GM21360 (cell line): ENCODE measurements around the gene FAM161B.
"Not testable (repeated sequence)": the region's sequence is repeated elsewhere in the genome, so short reads cannot be mapped to it uniquely, and the experiment has no call there.

Source experiments
- ATAC-seq: cut with Tn5 transposase; IDR thresholded peaks from one replicate; pipeline ENCODE4 v1.9.1; 2021; ENCODE audit warnings: mild to moderate bottlenecking, moderate library complexity; ENCODE audit not compliant: unreplicated experiment

The FAM161B gene, protein sequence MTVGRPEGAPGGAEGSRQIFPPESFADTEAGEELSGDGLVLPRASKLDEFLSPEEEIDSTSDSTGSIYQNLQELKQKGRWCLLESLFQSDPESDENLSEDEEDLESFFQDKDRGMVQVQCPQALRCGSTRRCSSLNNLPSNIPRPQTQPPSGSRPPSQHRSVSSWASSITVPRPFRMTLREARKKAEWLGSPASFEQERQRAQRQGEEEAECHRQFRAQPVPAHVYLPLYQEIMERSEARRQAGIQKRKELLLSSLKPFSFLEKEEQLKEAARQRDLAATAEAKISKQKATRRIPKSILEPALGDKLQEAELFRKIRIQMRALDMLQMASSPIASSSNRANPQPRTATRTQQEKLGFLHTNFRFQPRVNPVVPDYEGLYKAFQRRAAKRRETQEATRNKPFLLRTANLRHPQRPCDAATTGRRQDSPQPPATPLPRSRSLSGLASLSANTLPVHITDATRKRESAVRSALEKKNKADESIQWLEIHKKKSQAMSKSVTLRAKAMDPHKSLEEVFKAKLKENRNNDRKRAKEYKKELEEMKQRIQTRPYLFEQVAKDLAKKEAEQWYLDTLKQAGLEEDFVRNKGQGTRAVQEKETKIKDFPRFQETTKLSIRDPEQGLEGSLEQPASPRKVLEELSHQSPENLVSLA

GRCh38 chr14:73949752-73950734 lies at the start of gene FAM161B, which contains the start of gene COQ6:
FAM161B (minus strand) TSS chr14:73950094; CDS start chr14:73950026, 68 bp downstream.
COQ6 (plus strand) TSS chr14:73950302; CDS start chr14:73950333, 31 bp downstream.
- peak; percentile 87 for ATAC-seq

GRCh38 chr14:73998726-73999125 lies 48.8 kb upstream of the FAM161B start:
- no peak for ATAC-seq

GRCh38 chr14:73997944-73998447 lies 48.1 kb upstream of the FAM161B start:
- no peak for ATAC-seq

- no peak for ATAC-seq
These were observed 47.4 kb upstream of the FAM161B start for GRCh38 chr14:73997108-73997943.

GRCh38 chr14:73996731-73997107 lies 46.8 kb upstream of the FAM161B start:
- no peak for ATAC-seq

- ATAC-seq, result no peak
These were observed 46.1 kb upstream of the FAM161B start for GRCh38 chr14:73995977-73996378.

GRCh38 chr14:73994926-73995325 lies 45.0 kb upstream of the FAM161B start:
- not testable (repeated sequence) for ATAC-seq

DNA sequence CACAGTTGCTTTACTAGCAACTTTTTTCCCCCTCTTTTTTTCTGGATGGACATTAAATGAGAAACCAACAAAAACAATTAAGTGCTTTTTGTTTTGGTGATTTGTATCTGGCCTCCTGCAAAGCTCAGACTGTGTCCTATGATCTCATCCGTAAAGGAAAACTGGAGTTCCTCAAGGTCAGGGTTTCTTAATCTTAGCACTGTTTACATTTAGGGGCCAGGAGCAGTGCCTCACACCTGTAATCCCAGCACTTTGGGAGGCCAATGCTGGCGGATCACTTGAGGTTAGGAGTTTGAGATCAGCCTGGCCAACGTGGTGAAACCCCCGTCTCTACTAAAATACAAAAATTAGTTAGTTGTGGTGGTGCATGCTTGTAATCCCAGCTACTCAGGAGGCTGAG lies 41.2 kb upstream of the FAM161B start:
- no peak for ATAC-seq

GRCh38 chr14:73988656-73989055 lies 38.8 kb upstream of the FAM161B start:
- ATAC-seq, result not testable (repeated sequence)

DNA sequence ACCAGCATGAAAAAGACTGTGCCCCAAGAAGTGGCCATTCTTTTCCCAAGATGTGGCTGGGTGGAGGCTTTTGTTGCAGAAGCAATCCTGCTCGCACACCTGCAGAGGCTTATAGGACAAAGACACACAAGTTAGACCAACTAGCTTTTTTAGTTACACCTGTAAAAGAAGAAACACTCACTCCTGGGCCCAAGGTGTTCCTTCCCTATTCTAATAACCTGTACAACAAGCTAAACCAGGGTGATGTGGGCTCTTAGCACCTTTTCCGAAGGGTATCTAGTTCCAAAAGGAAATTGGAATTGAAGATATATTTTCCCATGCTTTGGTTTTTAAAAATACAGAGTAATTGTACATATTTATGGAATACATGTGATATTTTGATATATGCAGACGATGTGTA lies 38.2 kb upstream of the FAM161B start:
- ATAC-seq, result no peak

- no peak for ATAC-seq
These were observed 28.0 kb upstream of the FAM161B start for GRCh38 chr14:73977896-73978295.

GRCh38 chr14:73976125-73976524 lies 26.2 kb upstream of the FAM161B start:
- no peak for ATAC-seq

GRCh38 chr14:73973497-73973896 lies 23.6 kb upstream of the FAM161B start:
- ATAC-seq, result no peak

DNA sequence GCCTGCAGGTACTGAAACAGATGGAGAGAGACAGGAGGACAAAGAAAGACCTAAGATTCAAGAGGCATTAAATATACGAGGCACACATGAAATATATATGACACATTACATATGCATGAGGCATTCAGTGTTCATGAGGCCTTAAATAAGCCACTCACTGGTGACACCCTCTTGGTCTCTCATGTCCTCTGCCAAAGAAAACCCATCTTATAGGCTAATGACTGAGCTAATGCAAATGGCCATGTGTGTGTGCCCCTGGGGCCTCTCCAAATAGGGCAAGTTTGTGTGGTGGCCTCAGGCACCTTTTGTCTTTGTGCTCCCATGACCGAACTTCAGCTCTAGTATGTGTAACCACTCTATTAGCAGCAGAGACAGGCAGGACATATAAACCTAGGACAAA lies 19.0 kb upstream of the FAM161B start:
- no peak for ATAC-seq

- ATAC-seq, result no peak
These were observed 15.3 kb upstream of the FAM161B start for GRCh38 chr14:73965216-73965615.

GRCh38 chr14:73961192-73961591 lies 11.3 kb upstream of the FAM161B start:
- no peak for ATAC-seq

- ATAC-seq, result no peak
These were observed 8.7 kb upstream of the FAM161B start for GRCh38 chr14:73958591-73958990.

GRCh38 chr14:73955674-73956073 lies 5.8 kb upstream of the FAM161B start:
- no peak for ATAC-seq

GRCh38 chr14:73953731-73954130 lies 3.8 kb upstream of the FAM161B start:
- ATAC-seq, result no peak

DNA sequence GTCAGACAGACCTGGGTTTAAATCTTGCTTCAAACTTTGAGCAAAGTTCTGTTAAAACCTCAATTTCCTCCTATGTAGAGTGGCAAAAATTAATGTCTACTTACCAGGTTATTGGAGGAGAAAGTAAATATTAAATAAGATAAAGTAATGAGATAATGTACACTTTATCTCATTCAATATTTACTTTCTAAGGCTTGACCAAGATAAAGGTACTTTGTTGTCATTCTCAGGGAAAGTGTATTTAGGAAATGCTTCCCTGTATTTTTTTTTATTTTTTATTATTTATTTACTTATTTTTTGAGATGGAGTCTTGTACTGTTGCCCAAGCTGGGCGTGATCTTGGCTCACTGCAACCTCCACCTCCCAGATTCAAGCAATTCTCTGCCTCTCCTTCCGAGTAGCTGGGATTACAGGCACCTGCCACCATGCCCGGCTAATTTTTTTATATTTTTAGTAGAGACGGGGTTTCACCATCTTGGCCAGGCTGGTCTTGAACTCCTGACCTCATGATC lies 4.7 kb downstream of the FAM161B start:
- no peak for ATAC-seq
